ENCODE measurements around the gene ENC1. TPM values are rescaled to one million over a fixed set of nuclear protein-coding genes. Genes with fewer than 3 reads are reported as not detected.

ENC1 gene
- total and polyA plus RNA-seq, 8 donors, result 21.3 to 63.1 (median 27.3) TPM

DNA sequence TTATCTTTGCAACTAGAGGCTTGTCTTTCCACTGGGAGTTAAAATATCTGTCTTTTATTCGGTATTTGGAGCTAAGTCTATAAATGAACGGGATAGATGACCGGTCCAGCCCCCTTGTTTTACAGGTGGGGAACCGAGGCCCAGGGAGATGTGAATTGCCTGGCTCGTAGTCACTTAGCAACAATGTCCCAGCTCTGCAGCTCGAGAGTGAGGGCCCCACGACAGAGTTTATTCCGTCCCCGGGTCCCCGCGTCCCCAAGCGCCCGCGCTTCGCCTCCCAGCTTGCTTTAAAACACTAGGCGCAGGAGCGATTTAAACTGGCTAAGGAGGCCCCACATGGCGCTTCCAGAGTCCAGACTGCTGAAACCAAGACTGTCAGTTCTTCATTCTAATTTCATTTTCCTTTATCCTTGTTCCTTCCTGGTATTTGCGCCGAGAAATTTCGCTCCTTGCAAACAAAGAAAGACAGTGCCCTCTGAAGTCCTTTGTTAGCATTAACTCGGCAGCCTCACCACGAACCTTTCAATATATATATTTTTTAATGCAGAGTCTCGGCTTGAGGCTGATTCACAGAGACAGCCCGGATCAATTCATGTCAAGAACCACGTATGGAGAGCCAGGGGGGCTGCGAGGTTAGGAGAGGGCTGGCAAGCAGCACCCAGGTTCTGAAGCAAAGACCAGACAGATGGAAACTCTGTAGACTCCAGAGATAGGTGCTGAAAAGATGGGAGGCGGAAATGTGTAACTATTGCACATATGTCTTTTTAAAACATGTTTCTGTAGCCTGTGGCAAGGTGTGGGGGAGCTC lies 1.4 kb upstream of the ENC1 start:
- peak overlapping the region; percentile 32 to 95 (median 70) for H3K27ac ChIP-seq
- FAIRE-seq, result no peak
- peak overlapping the region; percentile 64 to 81 (median 78) for H3K4me3 ChIP-seq
- TF ChIP-seq, protein P1, sequence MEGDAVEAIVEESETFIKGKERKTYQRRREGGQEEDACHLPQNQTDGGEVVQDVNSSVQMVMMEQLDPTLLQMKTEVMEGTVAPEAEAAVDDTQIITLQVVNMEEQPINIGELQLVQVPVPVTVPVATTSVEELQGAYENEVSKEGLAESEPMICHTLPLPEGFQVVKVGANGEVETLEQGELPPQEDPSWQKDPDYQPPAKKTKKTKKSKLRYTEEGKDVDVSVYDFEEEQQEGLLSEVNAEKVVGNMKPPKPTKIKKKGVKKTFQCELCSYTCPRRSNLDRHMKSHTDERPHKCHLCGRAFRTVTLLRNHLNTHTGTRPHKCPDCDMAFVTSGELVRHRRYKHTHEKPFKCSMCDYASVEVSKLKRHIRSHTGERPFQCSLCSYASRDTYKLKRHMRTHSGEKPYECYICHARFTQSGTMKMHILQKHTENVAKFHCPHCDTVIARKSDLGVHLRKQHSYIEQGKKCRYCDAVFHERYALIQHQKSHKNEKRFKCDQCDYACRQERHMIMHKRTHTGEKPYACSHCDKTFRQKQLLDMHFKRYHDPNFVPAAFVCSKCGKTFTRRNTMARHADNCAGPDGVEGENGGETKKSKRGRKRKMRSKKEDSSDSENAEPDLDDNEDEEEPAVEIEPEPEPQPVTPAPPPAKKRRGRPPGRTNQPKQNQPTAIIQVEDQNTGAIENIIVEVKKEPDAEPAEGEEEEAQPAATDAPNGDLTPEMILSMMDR (IDR thresholded peaks at IDR 0.05), result peak in 3 of 4 donors; percentile 32 to 56 (median 39)
- no peaks in the 10 kb centered on the region for H3K9me3 ChIP-seq
- intact Hi-C loops (cut with DNase I), result loop anchor here in 1 of 3 donors (5.0 to 10.0 kb wide), 2 partner anchors 240 to 587 kb away; no protein-coding TSS in a partner anchor
- ATAC-seq, result peak; percentile 32 to 60 (median 50)
- 4% methylated on average over 28 of the region's 28 CpGs for WGBS, 2 donors
- H3K27me3 ChIP-seq, result no peaks in the 10 kb centered on the region
- H3K4me1 ChIP-seq, result peaks cover 0 to 5% (median 0%) of the 10 kb centered on the region in 3 donors
- H3K36me3 ChIP-seq, result no peaks in the 10 kb centered on the region
- peak in 4 of 6 donors; percentile 30 to 65 (median 50) for DNase-seq

DNA sequence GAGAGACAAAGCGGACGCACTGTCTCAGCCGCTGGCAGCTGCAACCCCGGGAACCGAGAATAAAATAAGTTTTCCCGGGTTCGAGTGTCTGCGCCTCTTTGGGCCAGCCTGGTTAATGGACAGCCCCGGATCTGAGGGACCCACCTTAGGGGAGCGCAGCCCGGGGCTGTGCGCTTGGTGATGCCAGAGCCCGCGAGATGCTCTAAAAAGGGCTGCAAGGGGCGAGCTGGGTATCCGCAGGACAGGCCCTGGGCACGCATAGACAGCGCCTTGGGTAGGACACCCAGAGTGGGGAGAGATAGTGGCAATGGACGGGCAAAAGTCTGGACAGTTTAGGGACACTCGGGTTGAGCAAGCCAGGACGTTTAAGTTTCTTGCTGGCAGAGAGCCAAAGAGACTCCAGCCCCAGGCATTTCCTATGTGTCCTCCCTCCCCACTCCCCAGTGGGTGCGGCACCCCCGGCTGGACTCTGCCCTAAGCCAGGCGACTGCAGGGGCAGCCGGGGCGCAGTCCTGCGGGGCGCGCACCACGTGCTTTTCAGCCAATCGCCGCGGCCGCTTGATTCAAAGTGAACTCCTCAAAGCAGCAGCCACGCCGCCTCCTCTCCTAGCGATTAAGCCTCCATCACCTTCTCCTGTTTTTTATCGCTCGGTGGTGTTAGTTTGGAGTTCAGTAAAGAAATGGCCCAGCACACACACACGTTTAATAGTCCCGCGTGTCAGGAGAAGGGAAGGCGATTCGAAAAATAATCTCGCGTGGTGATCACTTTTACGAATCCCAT lies 616 bp upstream of the ENC1 start:
- no peak for FAIRE-seq
- peaks cover 0 to 5% (median 0%) of the 10 kb centered on the region in 3 donors for H3K4me1 ChIP-seq
- intact Hi-C loops (cut with DNase I), result loop anchor here in 1 of 3 donors (5.0 to 10.0 kb wide), 2 partner anchors 239 to 586 kb away; no protein-coding TSS in a partner anchor
- peak overlapping the region; percentile 72 to 95 (median 84) for H3K27ac ChIP-seq
- 0 to 1% methylated on average over 47 of the region's 47 CpGs for WGBS, 2 donors
- TF ChIP-seq, protein P1 (IDR thresholded peaks at IDR 0.05), result no peak
- no peaks in the 10 kb centered on the region for H3K27me3 ChIP-seq
- H3K36me3 ChIP-seq, result no peaks in the 10 kb centered on the region
- no peaks in the 10 kb centered on the region for H3K9me3 ChIP-seq
- DNase-seq, result peak; percentile 57 to 87 (median 78)
- ATAC-seq, result peak; percentile 47 to 67 (median 58)
- H3K4me3 ChIP-seq, result peak overlapping the region; percentile 64 to 81 (median 78)

- no peaks in the 10 kb centered on the region for H3K27me3 ChIP-seq
- DNase-seq, result peak in 4 of 6 donors; percentile 39 to 72 (median 56)
- no peak for FAIRE-seq
- intact Hi-C loops (cut with DNase I), result loop anchor here in 1 of 3 donors (5.0 to 10.0 kb wide), 3 partner anchors 105 to 585 kb away; no protein-coding TSS in a partner anchor
- peaks cover 0 to 11% (median 0%) of the 10 kb centered on the region in 3 donors for H3K4me1 ChIP-seq
- H3K36me3 ChIP-seq, result peaks cover 0 to 8% (median 0%) of the 10 kb centered on the region in 3 donors
- WGBS, 2 donors, result 0% methylated on average over 55 to 57 of the region's 57 CpGs
- H3K4me3 ChIP-seq, result peak overlapping the region; percentile 64 to 81 (median 78)
- peak; percentile 29 to 59 (median 44) for ATAC-seq
- no peaks in the 10 kb centered on the region for H3K9me3 ChIP-seq
- peak overlapping the region; percentile 72 to 95 (median 84) for H3K27ac ChIP-seq
- TF ChIP-seq, protein P1 (IDR thresholded peaks at IDR 0.05), result no peak
Measured at GRCh38 chr5:74639807-74640449, 600 bp downstream of the ENC1 start.

- H3K9me3 ChIP-seq, result no peaks in the 10 kb centered on the region
- peak overlapping the region; percentile 64 to 81 (median 78) for H3K4me3 ChIP-seq
- intact Hi-C loops (cut with DNase I), result loop anchor here in 1 of 3 donors (10.0 kb wide), 1 partner anchor 104 kb away; no protein-coding TSS in a partner anchor
- H3K36me3 ChIP-seq, result peaks cover 0 to 15% (median 0%) of the 10 kb centered on the region in 3 donors
- no peaks in the 10 kb centered on the region for H3K27me3 ChIP-seq
- peaks cover 0 to 11% (median 0%) of the 10 kb centered on the region in 3 donors for H3K4me1 ChIP-seq
- H3K27ac ChIP-seq, result peak overlapping the region in 3 of 4 donors; percentile 75 to 95 (median 94)
- 11 to 12% methylated on average over 10 of the region's 10 CpGs for WGBS, 2 donors
- DNase-seq, result no peak
- no peak for ATAC-seq
- no peak for FAIRE-seq
- TF ChIP-seq, protein P1 (IDR thresholded peaks at IDR 0.05), result no peak
Measured at GRCh38 chr5:74638970-74639806, 1.3 kb downstream of the ENC1 start.

All from pancreas (tissue), 10 donors.